H9 (cell line): Measurements from ENCODE around the gene RASIP1. TPM values are rescaled to one million over a fixed set of nuclear protein-coding genes. Genes with fewer than 3 reads are reported as not detected.

ENCODE experiments used
- DNase-seq: peaks from one replicate; pipeline ENCODE4 v3.0.0-alpha.2; 2017
- H2AFZ ChIP-seq: one replicate; pipeline ENCODE4 v1.6.1; 2013; ENCODE audit warnings: mild to moderate bottlenecking, low read length, control low read depth, moderate library complexity
- H2AK5ac ChIP-seq: 2 replicates; pipeline ENCODE4 v1.6.1; 2013; ENCODE audit warnings: low read length, control low read depth, mixed read lengths; ENCODE audit not compliant: insufficient read length
- H2BK120ac ChIP-seq: one replicate; pipeline ENCODE4 v1.6.1; 2013; ENCODE audit warnings: low read depth, mild to moderate bottlenecking, low read length, control low read depth, inconsistent platforms; ENCODE audit not compliant: poor library complexity, severe bottlenecking
- H2BK12ac ChIP-seq: 2 replicates; pipeline ENCODE4 v1.6.1; 2013; ENCODE audit warnings: low read length, control low read depth, mixed read lengths, low read depth; ENCODE audit not compliant: insufficient read length
- H2BK15ac ChIP-seq: 2 replicates; pipeline ENCODE4 v1.6.1; 2013; ENCODE audit warnings: low read depth, low read length, control low read depth
- H2BK20ac ChIP-seq: one replicate; pipeline ENCODE4 v1.6.1; 2013; ENCODE audit warnings: low read depth, mild to moderate bottlenecking, low read length, control low read depth, inconsistent platforms; ENCODE audit not compliant: poor library complexity, severe bottlenecking
- H2BK5ac ChIP-seq: 2 replicates; pipeline ENCODE4 v1.6.1; 2013; ENCODE audit warnings: low read length, control low read depth, mixed read lengths; ENCODE audit not compliant: insufficient read length
- H3K14ac ChIP-seq: 2 replicates; pipeline ENCODE4 v1.6.1; 2013; ENCODE audit warnings: low read length, control low read depth; ENCODE audit not compliant: insufficient read depth
- H3K18ac ChIP-seq: 2 replicates; pipeline ENCODE4 v1.6.1; 2013; ENCODE audit warnings: low read depth, mild to moderate bottlenecking, mixed read lengths, low read length, control low read depth; ENCODE audit not compliant: insufficient read length
- H3K23ac ChIP-seq: 2 replicates; pipeline ENCODE4 v1.6.1; 2013; ENCODE audit warnings: low read length, control low read depth, mixed read lengths, low read depth; ENCODE audit not compliant: insufficient read length
- H3K23me2 ChIP-seq: 2 replicates; pipeline ENCODE4 v1.6.1; 2013; ENCODE audit warnings: low read depth, mild to moderate bottlenecking, mixed read lengths, low read length, control low read depth; ENCODE audit not compliant: insufficient read length, poor library complexity, severe bottlenecking
- H3K27ac ChIP-seq: 2 replicates; pipeline ENCODE4 v1.5.1; 2013; ENCODE audit warnings: low read length, control low read depth, mixed read lengths, low read depth; ENCODE audit not compliant: insufficient read length
- H3K27me3 ChIP-seq: 2 replicates; pipeline ENCODE4 v1.6.1; 2013; ENCODE audit warnings: low read length, control low read depth, inconsistent platforms; ENCODE audit not compliant: insufficient read depth
- H3K4ac ChIP-seq: 2 replicates; pipeline ENCODE4 v1.6.1; 2013; ENCODE audit warnings: low read depth, mild to moderate bottlenecking, control low read depth, inconsistent platforms, low read length, moderate library complexity
- H3K4me1 ChIP-seq: 2 replicates; pipeline ENCODE4 v1.6.1; 2013; ENCODE audit warnings: low read length, control low read depth, inconsistent platforms; ENCODE audit not compliant: insufficient read depth
- H3K4me2 ChIP-seq: 2 replicates; pipeline ENCODE4 v1.6.1; 2013; ENCODE audit warnings: low read length, control low read depth, mixed read lengths; ENCODE audit not compliant: insufficient read length, insufficient read depth
- H3K56ac ChIP-seq: 2 replicates; pipeline ENCODE4 v1.6.1; 2013; ENCODE audit warnings: low read depth, mild to moderate bottlenecking, mixed read lengths, low read length, control low read depth; ENCODE audit not compliant: insufficient read length
- H3K79me1 ChIP-seq: 2 replicates; pipeline ENCODE4 v1.6.1; 2013; ENCODE audit warnings: low read depth, mild to moderate bottlenecking, moderate library complexity, low read length, control low read depth, inconsistent platforms; ENCODE audit not compliant: insufficient read depth, poor library complexity, severe bottlenecking
- H3K79me2 ChIP-seq: 2 replicates; pipeline ENCODE4 v1.6.1; 2013; ENCODE audit warnings: low read length, control low read depth, inconsistent platforms; ENCODE audit not compliant: insufficient read depth
- H3K9ac ChIP-seq: 2 replicates; pipeline ENCODE4 v1.6.1; 2013; ENCODE audit warnings: low read length, control low read depth, mixed read lengths; ENCODE audit not compliant: insufficient read length; ENCODE audit errors: extremely low read depth
- H3K9me3 ChIP-seq: one replicate; pipeline ENCODE4 v1.6.1; 2013; ENCODE audit warnings: low read depth, low read length, inconsistent platforms; ENCODE audit not compliant: control insufficient read depth
- H3T11ph ChIP-seq: one replicate; pipeline ENCODE4 v1.6.1; 2013; ENCODE audit warnings: mild to moderate bottlenecking, low read length, control low read depth, inconsistent platforms
- H4K20me1 ChIP-seq: one replicate; pipeline ENCODE4 v1.6.1; 2013; ENCODE audit not compliant: control insufficient read depth, insufficient read length, insufficient read depth
- H4K5ac ChIP-seq: 2 replicates; pipeline ENCODE4 v1.6.1; 2013; ENCODE audit warnings: low read depth, mild to moderate bottlenecking, mixed read lengths, low read length, control low read depth; ENCODE audit not compliant: insufficient read length
- H4K8ac ChIP-seq: replicated peaks from 2 replicates; pipeline ENCODE4 v1.6.1; 2013; ENCODE audit warnings: low read length, control low read depth, mixed read lengths, low read depth; ENCODE audit not compliant: insufficient read length
- H4K91ac ChIP-seq: 2 replicates; pipeline ENCODE4 v1.6.1; 2013; ENCODE audit warnings: low read depth, mild to moderate bottlenecking, moderate library complexity, mixed read lengths, low read length, control low read depth; ENCODE audit not compliant: insufficient read length
- H3K27ac Mint-ChIP-seq, 3 experiments: 2 replicates in 2 of 3; 3 replicates in 1 of 3; pipeline ENCODE4 v1.8.0; 2020 to 2021; ENCODE audit warnings: mixed read lengths in 3 of 3, mild to moderate bottlenecking in 1 of 3, moderate library complexity in 1 of 3
- H3K27me3 Mint-ChIP-seq: 2 replicates; pipeline ENCODE4 v1.8.0; 2021; ENCODE audit warnings: low read depth, mild to moderate bottlenecking, moderate library complexity, mixed read lengths
- H3K36me3 Mint-ChIP-seq, 3 experiments: 2 replicates in 2 of 3; 3 replicates in 1 of 3; pipeline ENCODE4 v1.8.0; 2020 to 2021; ENCODE audit warnings: low read depth in 3 of 3, mixed read lengths in 3 of 3; ENCODE audit not compliant: insufficient read depth in 1 of 3
- H3K4me1 Mint-ChIP-seq, 2 experiments: 2 replicates each; pipeline ENCODE4 v1.8.0; 2020; ENCODE audit warnings: mixed read lengths in 2 of 2
- H3K4me3 Mint-ChIP-seq, 2 experiments: 2 replicates in 1 of 2; 3 replicates in 1 of 2; pipeline ENCODE4 v1.8.0; 2020 to 2021; ENCODE audit warnings: mild to moderate bottlenecking in 2 of 2, mixed read lengths in 2 of 2, moderate library complexity in 1 of 2
- H3K9me3 Mint-ChIP-seq, 2 experiments: 2 replicates in 1 of 2; 3 replicates in 1 of 2; pipeline ENCODE4 v1.8.0; 2020; ENCODE audit warnings: mild to moderate bottlenecking in 2 of 2, mixed read lengths in 2 of 2, moderate library complexity in 1 of 2
- CTCF ChIP-seq: fragments of 200-600 bp; sonication (generic); conservative IDR thresholded peaks from 3 replicates; pipeline ENCODE4 v1.8.0; 2021; ENCODE audit warnings: antibody characterized with exemption, mild to moderate bottlenecking
- WGBS: extraction: QIAGEN DNeasy Blood & Tissue Kit; methylation state at CpG from one replicate; pipeline ENCODE4 v1.1.7; 2013; ENCODE audit warnings: missing lambda C conversion rate, low lambda C conversion rate, mixed read lengths; ENCODE audit not compliant: insufficient read length; ENCODE audit errors: extremely low coverage; 5-methylcytosine and 5-hydroxymethylcytosine counted together
- total RNA-seq: library from RNA; stranded (reverse); gene quantifications from 2 replicates; pipeline ENCODE4 v1.2.1, GENCODE V29; 2021

Gene RASIP1
- total RNA-seq, 1 experiment from 2014 or later = 2.4 TPM

GRCh38 chr19:48755787-48756186 is 15.4 kb upstream of the RASIP1 start:
- Histone ChIP-seq H2AFZ (no peak overlapping the region), H3K4me2 (no peak overlapping the region), H3K27ac (no peak overlapping the region), H2BK5ac (no peak overlapping the region), H3K18ac (peak overlapping the region; percentile 12), H3K27me3 (no peaks in the 10 kb centered on the region), H4K5ac (no peak overlapping the region), H3K79me2 (peaks cover 2% of the 10 kb centered on the region; the same call in 1 of the 2 replicates), H4K91ac (peak overlapping the region; percentile 39), H3K14ac (peak overlapping the region; percentile 87; the same call in 1 of the 2 replicates), H4K8ac (no peak overlapping the region), H3K9me3 (no peaks in the 10 kb centered on the region), H3K79me1 (peaks cover 3% of the 10 kb centered on the region), H3K4ac (peak overlapping the region; percentile 48), H3K4me1 (peaks cover 12% of the 10 kb centered on the region; the same call in 1 of the 2 replicates), H2BK20ac (no peak overlapping the region), H3K23ac (no peak overlapping the region), H3K23me2 (peaks cover 8% of the 10 kb centered on the region), H2BK12ac (no peak overlapping the region), H3K56ac (no peak overlapping the region), H2BK120ac (peak overlapping the region; percentile 89), H2AK5ac (peak overlapping the region; percentile 91), H3T11ph (no peak overlapping the region), H2BK15ac (no peak overlapping the region), H4K20me1 (no peaks in the 10 kb centered on the region), H3K9ac (no peak overlapping the region)
- H3K9me3 Mint-ChIP-seq = no peaks in the 10 kb centered on the region; a peak in 1 of 5 replicates
- H3K27ac Mint-ChIP-seq = peak overlapping the region; percentile 65 to 82 (median 81); a peak in 5 of 7 replicates
- no CpG with 5 or more reads among the region's 5 CpGs for WGBS
- H3K4me3 Mint-ChIP-seq = no peak overlapping the region
- peaks cover 15% of the 10 kb centered on the region for H3K27me3 Mint-ChIP-seq
- DNase-seq = no peak
- peaks cover 6 to 7% (median 6%) of the 10 kb centered on the region in 3 experiments; a peak in 6 of 7 replicates for H3K36me3 Mint-ChIP-seq
- no peak for TF ChIP-seq CTCF
- H3K4me1 Mint-ChIP-seq = peaks cover 34 to 50% of the 10 kb centered on the region in 2 experiments
